ENCODE results near the gene NCMAP. TPM values are rescaled to one million over a fixed set of nuclear protein-coding genes. Genes with fewer than 3 reads are reported as not detected.

Gene NCMAP
- polyA plus RNA-seq, 1 donor from 2014 or later: not detected

DNA sequence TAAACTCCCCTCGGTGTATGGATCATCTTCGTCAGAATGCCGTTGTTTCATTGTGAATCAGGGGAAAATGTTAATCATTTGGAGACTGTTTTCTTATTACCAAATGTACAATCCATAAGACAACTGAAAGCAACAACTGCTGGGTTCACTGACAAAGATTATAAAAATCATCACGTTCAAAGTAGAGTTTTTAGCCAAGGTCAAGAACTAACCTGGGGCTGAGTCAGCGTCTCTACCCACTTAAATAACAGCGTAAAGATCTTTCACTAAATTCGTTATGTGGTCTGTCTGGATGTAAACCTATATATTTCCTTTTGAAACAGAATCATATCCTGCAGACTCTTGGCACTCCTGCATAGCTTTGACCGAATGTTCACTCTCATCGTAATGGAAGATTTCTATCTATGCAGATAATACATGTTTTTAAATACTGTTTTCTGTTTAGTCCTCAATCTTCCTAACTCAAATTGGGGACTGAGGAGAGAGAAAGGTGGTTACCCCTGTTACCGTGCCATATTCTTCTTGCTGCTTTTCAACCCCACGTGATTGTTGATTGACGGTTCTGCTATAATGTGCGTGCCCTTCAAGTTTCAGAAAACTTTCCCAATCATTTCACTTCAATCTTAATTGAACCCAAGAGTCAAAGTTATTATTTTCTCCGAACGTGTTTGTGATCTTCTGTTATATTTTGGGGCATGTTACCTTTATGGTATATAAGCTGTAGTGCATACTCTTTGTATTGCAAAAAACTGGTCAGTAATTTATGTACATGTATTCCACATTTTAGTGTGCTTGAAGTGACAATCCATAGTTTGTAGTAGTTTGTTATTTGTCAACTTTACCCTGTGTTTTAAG lies 15.6 kb upstream of the NCMAP start:
- H3K27ac ChIP-seq (ENCODE audit: low read length): no peak overlapping the region
- TF ChIP-seq TAF1 (IDR thresholded peaks at IDR 0.05; ENCODE audit: low read depth) (no peak), RAD21 (conservative IDR thresholded peaks at IDR 0.05) (no peak)
- TF ChIP-seq, protein P1, sequence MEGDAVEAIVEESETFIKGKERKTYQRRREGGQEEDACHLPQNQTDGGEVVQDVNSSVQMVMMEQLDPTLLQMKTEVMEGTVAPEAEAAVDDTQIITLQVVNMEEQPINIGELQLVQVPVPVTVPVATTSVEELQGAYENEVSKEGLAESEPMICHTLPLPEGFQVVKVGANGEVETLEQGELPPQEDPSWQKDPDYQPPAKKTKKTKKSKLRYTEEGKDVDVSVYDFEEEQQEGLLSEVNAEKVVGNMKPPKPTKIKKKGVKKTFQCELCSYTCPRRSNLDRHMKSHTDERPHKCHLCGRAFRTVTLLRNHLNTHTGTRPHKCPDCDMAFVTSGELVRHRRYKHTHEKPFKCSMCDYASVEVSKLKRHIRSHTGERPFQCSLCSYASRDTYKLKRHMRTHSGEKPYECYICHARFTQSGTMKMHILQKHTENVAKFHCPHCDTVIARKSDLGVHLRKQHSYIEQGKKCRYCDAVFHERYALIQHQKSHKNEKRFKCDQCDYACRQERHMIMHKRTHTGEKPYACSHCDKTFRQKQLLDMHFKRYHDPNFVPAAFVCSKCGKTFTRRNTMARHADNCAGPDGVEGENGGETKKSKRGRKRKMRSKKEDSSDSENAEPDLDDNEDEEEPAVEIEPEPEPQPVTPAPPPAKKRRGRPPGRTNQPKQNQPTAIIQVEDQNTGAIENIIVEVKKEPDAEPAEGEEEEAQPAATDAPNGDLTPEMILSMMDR (IDR thresholded peaks at IDR 0.05; ENCODE audit: poor library complexity, severe bottlenecking): no peak
- no peaks in the 10 kb centered on the region for H3K79me2 ChIP-seq (replicated peaks; ENCODE audit: insufficient read depth, low read length)
- no peak overlapping the region for H3K4me3 ChIP-seq (ENCODE audit: low read length)
- no peak overlapping the region for H2AFZ ChIP-seq (ENCODE audit: low read depth, low read length)
- no peaks in the 10 kb centered on the region for H3K36me3 ChIP-seq (ENCODE audit: insufficient read depth, low read length)
- H4K20me1 ChIP-seq (ENCODE audit: insufficient read depth): no peaks in the 10 kb centered on the region
- no peaks in the 10 kb centered on the region for H3F3A ChIP-seq (ENCODE audit: insufficient read depth, low read length, poor library complexity, severe bottlenecking)
- H3K4me2 ChIP-seq (ENCODE audit: low read length): no peak overlapping the region
- H3K9me3 ChIP-seq (ENCODE audit: low read length): no peaks in the 10 kb centered on the region
- H3K9me2 ChIP-seq (ENCODE audit: insufficient read depth, low read length): no peaks in the 10 kb centered on the region
- H3K27me3 ChIP-seq (ENCODE audit: insufficient read depth, low read depth, low read length): no peaks in the 10 kb centered on the region
- H3K9ac ChIP-seq (ENCODE audit: low read length): no peak overlapping the region

DNA sequence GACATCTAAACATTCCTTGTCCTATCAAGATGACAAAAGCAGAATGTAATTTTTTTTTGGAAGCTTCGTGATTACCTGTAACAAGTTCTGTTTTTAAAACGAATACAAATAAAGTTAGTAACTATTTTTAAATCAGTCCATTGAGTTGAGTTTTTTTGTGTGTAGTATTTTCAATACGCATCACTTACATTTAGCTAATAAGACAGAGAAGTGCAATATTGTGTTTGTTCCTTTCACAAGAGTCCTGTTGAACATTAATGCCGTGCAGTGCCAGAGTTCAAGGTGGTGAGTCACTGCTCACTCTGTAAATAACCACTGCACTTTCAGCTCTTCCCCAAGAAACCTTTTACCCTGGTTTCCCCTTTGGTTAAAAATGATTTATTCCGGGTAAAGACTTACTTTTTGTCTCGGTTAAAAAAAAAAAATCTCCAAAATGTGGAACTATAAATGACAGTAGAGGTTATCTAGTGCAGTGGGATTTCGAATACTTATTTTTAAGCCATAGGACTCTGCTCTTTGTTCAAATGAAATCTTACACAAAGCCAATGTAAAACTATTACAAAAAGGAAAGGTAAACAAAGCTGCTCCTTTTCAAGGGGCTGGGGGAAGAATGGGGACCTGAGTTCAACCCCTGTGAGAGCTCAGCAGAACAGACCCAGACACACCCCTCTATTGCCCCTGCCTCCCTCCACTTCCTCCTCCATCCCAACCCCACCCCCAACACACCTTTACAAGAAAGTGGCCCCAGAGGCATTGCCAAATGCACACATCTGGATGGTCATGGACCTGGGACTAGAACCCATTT lies 14.8 kb upstream of the NCMAP start:
- no peak overlapping the region for H3K9ac ChIP-seq (ENCODE audit: low read length)
- no peaks in the 10 kb centered on the region for H4K20me1 ChIP-seq (ENCODE audit: insufficient read depth)
- no peak overlapping the region for H3K4me2 ChIP-seq (ENCODE audit: low read length)
- H3K9me2 ChIP-seq (ENCODE audit: insufficient read depth, low read length): no peaks in the 10 kb centered on the region
- no peak overlapping the region for H3K27ac ChIP-seq (ENCODE audit: low read length)
- H3K9me3 ChIP-seq (ENCODE audit: low read length): no peaks in the 10 kb centered on the region
- H3K4me3 ChIP-seq (ENCODE audit: low read length): no peak overlapping the region
- no peaks in the 10 kb centered on the region for H3K27me3 ChIP-seq (ENCODE audit: insufficient read depth, low read depth, low read length)
- H3K79me2 ChIP-seq (replicated peaks; ENCODE audit: insufficient read depth, low read length): no peaks in the 10 kb centered on the region
- no peaks in the 10 kb centered on the region for H3K36me3 ChIP-seq (ENCODE audit: insufficient read depth, low read length)
- no peaks in the 10 kb centered on the region for H3F3A ChIP-seq (ENCODE audit: insufficient read depth, low read length, poor library complexity, severe bottlenecking)
- no peak for TF ChIP-seq EP300 (conservative IDR thresholded peaks at IDR 0.05; ENCODE audit: poor library complexity, severe bottlenecking)
- no peak overlapping the region for H2AFZ ChIP-seq (ENCODE audit: low read depth, low read length)

DNA sequence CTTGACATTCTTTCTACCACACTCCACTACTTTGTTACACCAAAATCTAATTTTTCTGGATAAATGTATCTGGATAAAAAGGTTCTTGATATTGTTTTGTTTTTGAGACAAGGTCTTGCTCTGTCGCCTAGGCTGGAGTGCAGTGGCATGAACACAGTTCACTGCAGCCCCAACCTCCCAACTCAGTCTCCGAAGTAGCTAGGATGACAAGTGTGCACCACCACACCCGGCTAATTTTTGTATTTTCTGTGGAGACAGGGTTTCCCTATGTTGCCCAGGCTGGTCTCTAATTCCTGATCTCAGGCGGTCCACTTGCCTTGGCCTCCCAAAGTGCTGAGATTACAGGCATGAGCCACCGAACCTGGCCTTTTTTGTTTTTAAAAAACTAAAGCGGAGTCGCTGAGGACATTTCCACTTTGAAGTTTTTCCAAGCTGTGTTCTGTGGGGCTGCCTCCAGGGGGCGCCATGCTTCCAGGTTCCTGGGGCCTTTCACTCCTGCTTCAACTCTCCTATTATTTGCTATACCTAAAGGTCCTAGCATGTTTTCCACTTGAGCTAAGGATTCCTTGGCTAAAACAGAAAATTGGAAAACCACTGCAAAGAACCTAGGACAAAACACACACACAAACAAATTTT lies 14.1 kb upstream of the NCMAP start:
- H3K27me3 ChIP-seq (ENCODE audit: insufficient read depth, low read depth, low read length): no peaks in the 10 kb centered on the region
- no peaks in the 10 kb centered on the region for H3K36me3 ChIP-seq (ENCODE audit: insufficient read depth, low read length)
- no peak overlapping the region for H3K9ac ChIP-seq (ENCODE audit: low read length)
- no peak for TF ChIP-seq MXI1 (conservative IDR thresholded peaks at IDR 0.05; ENCODE audit: poor library complexity, severe bottlenecking)
- TF ChIP-seq, protein P1 (IDR thresholded peaks at IDR 0.05; ENCODE audit: poor library complexity, severe bottlenecking): peak; percentile 40
- no peak for TF ChIP-seq SMC3 (conservative IDR thresholded peaks at IDR 0.05; ENCODE audit: poor library complexity)
- no peak for TF ChIP-seq TAF1 (IDR thresholded peaks at IDR 0.05; ENCODE audit: low read depth)
- TF ChIP-seq POLR2AphosphoS5 (IDR thresholded peaks at IDR 0.05): no peak
- TF ChIP-seq RAD21 (conservative IDR thresholded peaks at IDR 0.05): peak; percentile 20
- TF ChIP-seq, protein P2, sequence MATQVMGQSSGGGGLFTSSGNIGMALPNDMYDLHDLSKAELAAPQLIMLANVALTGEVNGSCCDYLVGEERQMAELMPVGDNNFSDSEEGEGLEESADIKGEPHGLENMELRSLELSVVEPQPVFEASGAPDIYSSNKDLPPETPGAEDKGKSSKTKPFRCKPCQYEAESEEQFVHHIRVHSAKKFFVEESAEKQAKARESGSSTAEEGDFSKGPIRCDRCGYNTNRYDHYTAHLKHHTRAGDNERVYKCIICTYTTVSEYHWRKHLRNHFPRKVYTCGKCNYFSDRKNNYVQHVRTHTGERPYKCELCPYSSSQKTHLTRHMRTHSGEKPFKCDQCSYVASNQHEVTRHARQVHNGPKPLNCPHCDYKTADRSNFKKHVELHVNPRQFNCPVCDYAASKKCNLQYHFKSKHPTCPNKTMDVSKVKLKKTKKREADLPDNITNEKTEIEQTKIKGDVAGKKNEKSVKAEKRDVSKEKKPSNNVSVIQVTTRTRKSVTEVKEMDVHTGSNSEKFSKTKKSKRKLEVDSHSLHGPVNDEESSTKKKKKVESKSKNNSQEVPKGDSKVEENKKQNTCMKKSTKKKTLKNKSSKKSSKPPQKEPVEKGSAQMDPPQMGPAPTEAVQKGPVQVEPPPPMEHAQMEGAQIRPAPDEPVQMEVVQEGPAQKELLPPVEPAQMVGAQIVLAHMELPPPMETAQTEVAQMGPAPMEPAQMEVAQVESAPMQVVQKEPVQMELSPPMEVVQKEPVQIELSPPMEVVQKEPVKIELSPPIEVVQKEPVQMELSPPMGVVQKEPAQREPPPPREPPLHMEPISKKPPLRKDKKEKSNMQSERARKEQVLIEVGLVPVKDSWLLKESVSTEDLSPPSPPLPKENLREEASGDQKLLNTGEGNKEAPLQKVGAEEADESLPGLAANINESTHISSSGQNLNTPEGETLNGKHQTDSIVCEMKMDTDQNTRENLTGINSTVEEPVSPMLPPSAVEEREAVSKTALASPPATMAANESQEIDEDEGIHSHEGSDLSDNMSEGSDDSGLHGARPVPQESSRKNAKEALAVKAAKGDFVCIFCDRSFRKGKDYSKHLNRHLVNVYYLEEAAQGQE (IDR thresholded peaks at IDR 0.05; ENCODE audit: borderline replicate concordance): no peak
- TF ChIP-seq EP300 (conservative IDR thresholded peaks at IDR 0.05; ENCODE audit: poor library complexity, severe bottlenecking): no peak
- no peak for TF ChIP-seq EZH2 (IDR thresholded peaks at IDR 0.05; ENCODE audit: borderline replicate concordance, insufficient read depth, low read length, poor library complexity, severe bottlenecking)
- H2AFZ ChIP-seq (ENCODE audit: low read depth, low read length): no peak overlapping the region
- H4K20me1 ChIP-seq (ENCODE audit: insufficient read depth): no peaks in the 10 kb centered on the region
- H3K9me2 ChIP-seq (ENCODE audit: insufficient read depth, low read length): no peaks in the 10 kb centered on the region
- H3K4me3 ChIP-seq (ENCODE audit: low read length): no peak overlapping the region
- no peaks in the 10 kb centered on the region for H3K9me3 ChIP-seq (ENCODE audit: low read length)
- H3K79me2 ChIP-seq (replicated peaks; ENCODE audit: insufficient read depth, low read length): no peaks in the 10 kb centered on the region
- no peak overlapping the region for H3K27ac ChIP-seq (ENCODE audit: low read length)
- H3K4me2 ChIP-seq (ENCODE audit: low read length): no peak overlapping the region
- no peaks in the 10 kb centered on the region for H3F3A ChIP-seq (ENCODE audit: insufficient read depth, low read length, poor library complexity, severe bottlenecking)
